ENCODE data around the gene HCRT.
"Not testable (repeated sequence)": the region's sequence is repeated elsewhere in the genome, so short reads cannot be mapped to it uniquely, and the experiment has no call there.

The HCRT gene

GRCh38 chr17:42184713-42185620 lies at the start of gene HCRT:
Gene HCRT (minus strand): TSS chr17:42185452. CDS start chr17:42185365, 87 bp downstream.
- no peak for DNase-seq (ENCODE audit: low read depth)

GRCh38 chr17:42233994-42234393 lies 48.7 kb upstream of the HCRT start:
- DNase-seq (ENCODE audit: low read depth), result no peak

GRCh38 chr17:42233156-42233555 lies 47.9 kb upstream of the HCRT start:
- no peak for DNase-seq (ENCODE audit: low read depth)

- no peak for DNase-seq (ENCODE audit: low read depth)
Observed at GRCh38 chr17:42230225-42230624, 45.0 kb upstream of the HCRT start.

GRCh38 chr17:42227849-42228700 lies 42.8 kb upstream of the HCRT start:
- no peak for DNase-seq (ENCODE audit: low read depth)

GRCh38 chr17:42225646-42226045 lies 40.4 kb upstream of the HCRT start:
- DNase-seq (ENCODE audit: low read depth), result no peak

- DNase-seq (ENCODE audit: low read depth), result no peak
Observed at GRCh38 chr17:42224651-42225050, 39.4 kb upstream of the HCRT start.

- DNase-seq (ENCODE audit: low read depth), result peak; percentile 26
Observed at GRCh38 chr17:42221886-42222745, 36.9 kb upstream of the HCRT start.

- DNase-seq (ENCODE audit: low read depth), result not testable (repeated sequence)
Observed at GRCh38 chr17:42219280-42219679, 34.0 kb upstream of the HCRT start.

GRCh38 chr17:42214156-42214555 lies 28.9 kb upstream of the HCRT start:
- DNase-seq (ENCODE audit: low read depth), result no peak

- DNase-seq (ENCODE audit: low read depth), result no peak
Observed at GRCh38 chr17:42212382-42212781, 27.1 kb upstream of the HCRT start.

- not testable (repeated sequence) for DNase-seq (ENCODE audit: low read depth)
Observed at GRCh38 chr17:42211921-42212341, 26.7 kb upstream of the HCRT start.

GRCh38 chr17:42210046-42210445 lies 24.8 kb upstream of the HCRT start:
- no peak for DNase-seq (ENCODE audit: low read depth)

- not testable (repeated sequence) for DNase-seq (ENCODE audit: low read depth)
Observed at GRCh38 chr17:42206153-42206612, 20.9 kb upstream of the HCRT start.

- no peak for DNase-seq (ENCODE audit: low read depth)
Observed at GRCh38 chr17:42203354-42203753, 18.1 kb upstream of the HCRT start.

GRCh38 chr17:42202696-42203095 lies 17.4 kb upstream of the HCRT start:
- no peak for DNase-seq (ENCODE audit: low read depth)

GRCh38 chr17:42202159-42202558 lies 16.9 kb upstream of the HCRT start:
- DNase-seq (ENCODE audit: low read depth), result no peak

GRCh38 chr17:42201458-42201772 lies 16.2 kb upstream of the HCRT start:
- no peak for DNase-seq (ENCODE audit: low read depth)

GRCh38 chr17:42200706-42201457 lies 15.6 kb upstream of the HCRT start:
- DNase-seq (ENCODE audit: low read depth), result no peak

GRCh38 chr17:42199416-42200011 lies 14.3 kb upstream of the HCRT start:
- no peak for DNase-seq (ENCODE audit: low read depth)

GRCh38 chr17:42198897-42199296 lies 13.6 kb upstream of the HCRT start:
- DNase-seq (ENCODE audit: low read depth), result no peak

Measured in stimulated activated CD8-positive, alpha-beta memory T cell treated with anti-CD3 and anti-CD28 coated beads, Interleukin-15, amount 100 ng/mL, for 1 hour (primary cell).